SK-MEL-5 (cell line): ENCODE results near the gene DYRK1A. TPM values are rescaled to one million over a fixed set of nuclear protein-coding genes. Genes with fewer than 3 reads are reported as not detected.
A peak's percentile ranks its signal among the peaks of the same experiment; 100 is the strongest.
"Not testable (repeated sequence)": the region's sequence is repeated elsewhere in the genome, so short reads cannot be mapped to it uniquely, and the experiment has no call there.

Experiments used
- DNase-seq: peaks from one replicate; pipeline ENCODE4 v3.0.0-alpha.2; 2016; ENCODE audit warnings: low read depth, low spot score
- in situ Hi-C: cut with HindIII; loops from 2 replicates; pipeline ENCODE4 v1.10.0; 2016; ENCODE audit warnings: low sequenced_read_pairs, high pct_unique_total_duplicates, low pct_unique_long_range_greater_than_20kb
- total RNA-seq: library from RNA; depleted of rRNA; stranded (reverse); fragments of >200 nt; shearing (Covaris generic); gene quantifications from 2 replicates; pipeline ENCODE4 v1.2.3, GENCODE V29; 2014

The DYRK1A gene
- total RNA-seq, 1 experiment from 2014 or later, result 43.9 TPM

DNA sequence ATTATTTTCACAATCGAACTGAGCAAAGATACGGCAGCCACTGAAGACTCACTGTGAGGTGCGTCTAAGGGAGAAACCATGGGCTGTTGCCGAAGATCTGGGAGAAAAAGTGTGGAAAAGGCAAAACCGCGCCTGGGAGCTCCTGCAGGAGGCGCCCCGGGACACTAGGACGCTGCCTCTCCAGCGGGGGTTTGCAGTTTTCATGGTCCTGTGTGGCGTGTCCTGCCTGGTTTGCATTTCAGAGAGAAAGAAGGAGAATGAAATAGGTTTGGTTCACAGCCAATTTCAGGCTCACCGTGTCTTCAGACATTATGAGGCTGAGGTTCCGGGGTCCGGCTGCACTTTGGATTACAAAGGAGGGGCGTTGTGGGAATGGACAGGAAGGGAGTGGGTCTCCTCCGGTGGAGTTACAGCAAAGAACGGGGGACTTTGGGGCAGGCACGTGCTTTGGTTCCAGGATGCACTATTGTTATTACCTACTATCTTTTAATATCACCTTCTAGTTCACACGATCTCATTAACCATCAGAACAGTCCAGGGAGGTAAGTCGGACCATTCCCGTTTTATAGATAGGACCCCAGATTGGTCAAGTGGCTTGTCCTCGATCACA, 179.8 kb downstream of the DYRK1A start:
- in situ Hi-C loops, result no loop called here
- no peak for DNase-seq

DNA sequence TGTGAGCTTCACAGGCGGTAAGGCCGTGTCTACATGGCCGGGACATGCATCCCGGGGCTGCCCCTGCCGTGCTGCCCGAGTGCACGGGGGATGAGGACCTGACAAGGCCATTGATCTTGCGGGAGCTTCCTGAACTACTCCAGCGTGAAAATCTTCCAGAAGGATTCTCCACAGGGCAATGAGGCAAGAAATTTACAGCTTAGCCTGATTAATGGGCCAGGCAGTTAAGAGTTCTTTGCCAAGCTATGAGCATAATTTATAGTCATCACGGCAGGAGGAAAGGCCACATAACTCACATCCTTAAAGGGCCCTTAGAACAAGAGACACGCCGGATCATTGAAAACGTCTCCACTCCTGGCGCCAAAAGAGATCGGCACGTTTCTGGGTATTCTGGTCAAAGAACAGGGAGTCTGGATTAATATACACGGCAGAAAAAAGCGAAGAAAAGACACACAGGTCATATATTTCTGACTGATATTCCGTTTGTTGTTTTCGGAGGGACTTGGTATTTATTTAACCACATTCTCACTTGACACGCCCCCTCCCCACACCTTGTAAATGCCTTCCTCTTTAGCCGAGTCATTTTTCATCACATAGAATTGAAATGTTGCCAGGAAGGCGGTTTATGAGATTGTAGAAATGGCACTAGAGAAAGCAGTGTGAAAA, 180.5 kb downstream of the DYRK1A start:
- in situ Hi-C loops, result no loop called here
- no peak for DNase-seq

- in situ Hi-C loops, result no loop called here
- no peak for DNase-seq
Observed at GRCh38 chr21:37547615-37548200, 181.1 kb downstream of the DYRK1A start.

GRCh38 chr21:37548521-37548981, 182.0 kb downstream of the DYRK1A start:
- no peak for DNase-seq
- in situ Hi-C loops, result no loop called here

- DNase-seq, in situ Hi-C loops: not testable (repeated sequence)
Observed at GRCh38 chr21:37549730-37550129, 183.2 kb downstream of the DYRK1A start.

GRCh38 chr21:37550157-37550556, 183.6 kb downstream of the DYRK1A start:
- no peak for DNase-seq
- in situ Hi-C loops, result no loop called here

DNA sequence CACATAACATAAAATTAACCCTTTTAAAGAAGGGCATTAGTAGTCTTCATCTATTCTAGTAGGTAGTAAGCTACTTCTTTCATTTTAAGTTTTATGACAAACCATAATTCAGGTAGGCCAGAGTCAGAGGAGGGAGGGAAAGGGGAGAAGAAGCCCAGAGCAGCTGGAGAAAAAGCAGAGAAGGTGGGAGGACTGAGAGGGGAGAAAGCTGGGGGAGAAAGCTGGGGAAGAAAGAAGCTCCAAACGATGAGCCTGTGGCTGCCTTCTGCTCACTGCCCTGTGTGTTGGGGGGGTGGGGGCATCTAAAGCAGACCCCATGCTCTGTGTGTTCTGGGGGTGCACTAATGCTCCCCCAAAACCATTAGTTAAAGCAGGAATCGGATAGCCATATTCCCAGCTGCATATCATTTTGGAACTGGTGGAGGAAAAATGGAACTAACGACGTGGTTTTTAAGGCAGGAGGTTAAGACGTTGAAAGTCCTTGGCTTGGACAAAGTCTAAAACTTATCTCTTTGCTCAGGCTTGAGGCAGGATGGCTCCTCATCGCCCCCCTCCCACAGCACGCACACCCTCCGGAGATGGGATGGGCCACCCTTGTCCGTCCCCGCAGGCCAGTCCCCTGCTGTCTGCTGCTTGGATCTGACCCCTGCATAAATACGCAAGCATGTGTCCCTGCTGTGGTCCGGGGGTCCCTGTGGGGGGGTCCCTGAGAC, 184.2 kb downstream of the DYRK1A start:
- in situ Hi-C loops, result no loop called here
- no peak for DNase-seq

GRCh38 chr21:37551331-37551992, 184.9 kb downstream of the DYRK1A start:
- in situ Hi-C loops, result no loop called here
- no peak for DNase-seq

GRCh38 chr21:37551993-37552355, 185.4 kb downstream of the DYRK1A start:
- in situ Hi-C loops, result no loop called here

GRCh38 chr21:37552496-37553029, 186.0 kb downstream of the DYRK1A start:
- in situ Hi-C loops, result no loop called here
- no peak for DNase-seq

More at GRCh38 chr21:37551993-37552355, 185.4 kb downstream of the DYRK1A start:
- DNase-seq, result no peak

DNA sequence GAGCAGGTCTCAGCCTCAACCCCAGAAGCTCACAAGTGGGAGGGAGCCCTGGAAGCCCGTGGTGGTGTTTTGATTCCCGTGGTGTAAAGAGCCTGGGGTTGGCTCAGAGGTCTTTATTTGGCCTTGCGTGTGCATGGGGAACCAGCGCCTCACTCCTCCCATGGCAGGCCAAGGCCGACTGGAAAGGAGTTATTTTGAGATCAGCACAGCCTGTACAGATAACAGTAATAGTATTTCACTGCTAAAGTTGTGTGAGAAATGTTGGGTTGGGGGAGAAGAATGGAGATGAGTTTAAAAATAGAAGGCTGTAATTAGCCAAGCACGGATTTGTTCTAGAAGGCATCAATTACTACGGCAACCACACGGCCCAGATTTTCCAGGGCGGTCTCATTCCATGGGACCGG, 186.5 kb downstream of the DYRK1A start:
- no peak for DNase-seq
- in situ Hi-C loops, result no loop called here

- DNase-seq, result no peak
- in situ Hi-C loops, result no loop called here
Observed at GRCh38 chr21:37554661-37555379, 188.2 kb downstream of the DYRK1A start.

GRCh38 chr21:37555672-37556261, 189.2 kb downstream of the DYRK1A start:
- no peak for DNase-seq
- in situ Hi-C loops, result no loop called here

- DNase-seq, result peak; percentile 48
Observed at GRCh38 chr21:37557261-37557950, 190.8 kb downstream of the DYRK1A start.

GRCh38 chr21:37558676-37559211, 192.2 kb downstream of the DYRK1A start:
- in situ Hi-C loops, result no loop called here
- DNase-seq, result no peak

More at GRCh38 chr21:37557261-37557950, 190.8 kb downstream of the DYRK1A start:
- in situ Hi-C loops, result no loop called here

DNA sequence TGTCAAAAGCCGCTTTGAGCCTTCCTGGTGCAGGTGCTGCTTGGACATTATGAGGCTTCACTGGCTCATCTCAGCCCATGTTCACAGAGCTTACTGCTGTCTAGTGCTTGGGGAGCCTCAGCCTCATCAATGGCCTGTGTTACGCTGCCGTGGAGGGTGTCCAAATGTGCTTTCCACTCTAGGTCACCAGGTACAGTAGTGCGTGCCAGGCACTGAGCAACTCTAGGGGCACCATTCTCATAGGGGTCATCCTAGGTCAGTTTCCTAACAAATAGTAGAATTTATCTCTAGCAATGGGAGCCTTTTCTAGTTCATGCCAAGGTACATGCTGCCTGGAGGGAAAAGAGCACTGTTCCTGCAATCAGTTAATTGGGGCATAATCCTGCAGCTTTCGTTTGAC, 193.8 kb downstream of the DYRK1A start:
- in situ Hi-C loops, result no loop called here
- no peak for DNase-seq
